RKO (cell line): ENCODE measurements around the gene CENPK.
"Not testable (repeated sequence)": the region's sequence is repeated elsewhere in the genome, so short reads cannot be mapped to it uniquely, and the experiment has no call there.

Source experiments
- DNase-seq: peaks from one replicate; pipeline ENCODE4 v3.0.0-alpha.2; 2016; ENCODE audit warnings: low spot score

Gene CENPK

GRCh38 chr5:65508978-65509377 is 54.0 kb downstream of the CENPK start:
- DNase-seq, result no peak

DNA sequence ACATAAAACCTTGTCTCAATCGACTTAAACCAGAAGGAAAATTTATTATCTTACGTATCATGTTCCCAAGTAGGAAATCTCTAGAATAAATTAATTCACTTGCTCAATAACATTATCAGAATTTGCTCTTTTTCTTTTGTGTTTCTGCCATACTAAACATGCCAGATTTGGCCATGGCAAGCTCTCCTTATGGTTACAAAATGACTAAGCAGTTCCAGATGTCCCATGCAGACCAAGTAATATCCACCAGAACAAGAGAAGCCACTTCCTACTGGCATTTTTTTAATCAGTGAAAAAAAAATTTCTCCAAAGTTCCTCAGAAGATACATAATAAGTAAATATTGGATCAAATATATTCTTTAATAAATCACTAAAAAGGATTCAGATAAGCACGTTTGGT is 56.0 kb downstream of the CENPK start:
- no peak for DNase-seq

- DNase-seq, result no peak
Observed at GRCh38 chr5:65489119-65489518, 73.8 kb downstream of the CENPK start.

- not testable (repeated sequence) for DNase-seq
Observed at GRCh38 chr5:65488038-65488687, 74.8 kb downstream of the CENPK start.

DNA sequence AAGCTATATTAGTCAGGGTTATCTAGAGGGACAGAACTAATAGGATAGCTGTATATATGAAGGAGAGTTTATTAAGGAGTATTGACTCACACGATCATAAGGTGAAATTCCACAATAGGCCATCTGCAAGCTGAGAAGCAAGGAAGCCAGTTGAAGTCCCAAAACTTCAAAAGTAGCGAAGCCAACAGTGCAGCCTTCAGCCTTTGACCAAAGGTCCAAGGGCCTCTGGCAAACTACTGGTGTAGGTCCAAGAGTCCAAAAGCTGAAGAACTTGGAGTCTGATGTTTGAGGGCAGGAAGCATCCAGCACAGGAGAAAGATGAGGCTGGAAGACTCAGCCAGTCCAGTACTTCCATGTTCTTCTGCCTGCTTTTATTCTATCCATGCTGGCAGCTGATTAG is 76.2 kb downstream of the CENPK start:
- DNase-seq, result not testable (repeated sequence)

DNA sequence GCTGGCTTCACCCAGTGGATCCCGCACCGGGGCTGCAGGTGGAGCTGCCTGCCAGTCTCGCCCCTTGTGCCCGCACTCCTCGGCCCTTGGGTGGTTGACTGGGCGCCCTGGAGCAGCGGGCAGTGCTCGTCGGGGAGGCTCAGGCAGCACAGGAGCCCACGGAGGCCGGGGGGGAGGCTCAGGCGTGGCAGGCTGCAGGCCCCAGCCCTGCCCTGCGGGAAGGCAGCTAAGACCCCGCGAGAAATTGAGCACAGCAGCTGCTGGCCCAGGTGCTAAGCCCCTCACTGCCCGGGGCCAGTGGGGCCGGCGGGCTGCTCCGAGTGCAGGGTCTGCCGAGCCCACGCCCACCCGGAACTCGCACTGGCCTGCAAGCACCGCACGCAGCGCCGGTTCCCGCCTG is 77.6 kb downstream of the CENPK start:
- DNase-seq, result no peak

DNA sequence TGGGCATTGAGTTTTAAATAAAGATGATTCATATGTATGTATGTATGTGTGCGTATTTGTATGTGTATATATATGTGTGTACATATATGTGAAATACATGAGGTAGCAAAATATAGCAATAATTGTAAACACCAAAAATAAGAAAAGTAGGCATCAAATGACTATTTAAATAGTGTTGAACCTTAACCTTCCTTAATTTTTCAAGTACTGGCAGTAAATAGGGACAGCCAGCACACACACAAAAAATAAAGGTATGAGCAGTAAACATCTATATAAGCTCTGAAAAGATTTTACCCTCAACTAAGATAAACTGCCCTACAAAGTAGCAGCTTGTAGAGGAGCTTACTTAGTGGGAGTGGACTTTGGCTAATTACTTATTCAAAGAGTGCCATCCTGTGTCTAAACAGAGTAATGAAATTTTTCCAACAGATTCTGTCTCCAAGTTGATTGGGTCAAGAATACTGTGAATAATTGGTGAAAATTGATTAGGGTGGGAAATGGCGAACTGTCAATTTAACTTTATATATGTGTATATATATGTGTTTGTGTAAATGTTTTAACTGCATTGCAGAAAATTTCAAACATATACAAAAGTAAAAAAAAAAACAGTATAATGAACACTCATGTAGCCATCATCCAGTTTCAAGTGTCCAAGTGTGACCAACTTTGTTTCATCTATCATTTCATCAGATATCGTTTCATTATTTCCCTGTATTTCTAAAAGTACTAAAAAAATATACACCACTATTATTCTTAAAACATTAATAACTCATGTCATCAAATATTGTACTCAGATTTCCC is 79.2 kb downstream of the CENPK start:
- DNase-seq, result peak; percentile 91

DNA sequence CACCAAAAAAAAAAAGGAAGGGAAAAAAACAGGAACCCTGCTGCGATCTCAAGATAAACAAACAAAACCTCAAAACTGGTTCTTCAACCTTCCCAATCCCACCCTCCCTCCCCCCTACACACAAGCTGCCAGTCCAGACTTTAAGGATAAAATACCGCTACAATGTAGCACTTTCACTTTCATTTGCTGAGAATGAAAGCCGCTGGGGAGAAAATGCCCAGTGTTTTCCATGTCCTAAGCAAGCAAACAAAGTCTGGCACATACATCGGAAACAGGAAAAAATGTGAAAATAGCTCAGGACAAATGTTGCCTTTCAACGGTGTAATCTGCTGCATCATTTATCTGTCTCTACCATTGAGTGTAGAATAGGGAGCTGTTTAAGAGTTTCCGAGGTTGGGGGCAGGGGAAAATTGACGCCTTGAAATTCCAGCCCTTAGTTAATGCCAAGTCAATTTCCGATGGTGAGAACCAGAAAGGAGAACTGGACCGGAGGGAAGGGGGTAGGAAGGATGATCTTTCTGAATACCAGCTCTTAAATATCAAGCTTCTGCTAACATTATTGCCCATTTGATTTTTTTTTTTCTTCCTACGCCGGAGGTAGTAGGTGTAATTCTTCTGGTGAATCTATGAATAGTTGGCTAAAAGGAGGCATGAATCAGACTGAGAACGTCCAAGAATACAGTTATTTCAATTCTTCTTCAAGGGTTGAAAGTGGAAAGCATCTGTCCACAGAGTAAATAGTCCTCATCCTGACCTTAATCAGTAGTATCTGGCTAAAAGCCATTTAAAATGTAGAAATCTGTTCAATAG is 80.0 kb downstream of the CENPK start:
- DNase-seq, result peak; percentile 74

DNA sequence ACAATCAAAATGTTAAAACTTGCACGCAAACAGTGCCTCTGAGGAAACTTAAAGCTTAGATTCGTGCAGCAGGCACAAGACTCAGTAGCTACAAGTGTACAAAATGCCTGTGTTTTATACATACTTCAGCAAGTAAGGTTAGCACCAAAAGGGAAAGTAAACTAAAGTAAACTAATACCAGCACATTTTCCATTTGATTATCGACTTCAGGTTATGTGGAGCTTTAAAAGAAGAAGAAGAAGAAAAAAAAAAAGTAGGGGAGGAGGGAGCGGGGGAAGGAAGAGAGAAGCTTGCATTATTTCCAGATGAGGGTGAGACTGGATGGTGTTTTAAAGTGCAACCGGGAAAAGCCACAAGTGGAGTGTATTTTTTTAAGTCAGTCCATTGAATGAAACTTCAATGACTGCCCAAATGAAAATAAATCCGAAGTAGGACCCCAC is 80.7 kb downstream of the CENPK start:
- DNase-seq, result peak; percentile 58

- peak; percentile 95 for DNase-seq
Observed at GRCh38 chr5:65481635-65482295, 81.2 kb downstream of the CENPK start, which contains the start of gene ADAMTS6. Gene ADAMTS6 (minus strand): TSS chr5:65481920. CDS start chr5:65473673, 8,247 bp downstream.

- DNase-seq, result peak; percentile 32
Observed at GRCh38 chr5:65481171-65481581, 81.8 kb downstream of the CENPK start.

GRCh38 chr5:65480306-65480865 is 82.6 kb downstream of the CENPK start:
- peak; percentile 74 for DNase-seq

- no peak for DNase-seq
Observed at GRCh38 chr5:65479527-65479926, 83.4 kb downstream of the CENPK start.

GRCh38 chr5:65478336-65478735 is 84.6 kb downstream of the CENPK start:
- no peak for DNase-seq

DNA sequence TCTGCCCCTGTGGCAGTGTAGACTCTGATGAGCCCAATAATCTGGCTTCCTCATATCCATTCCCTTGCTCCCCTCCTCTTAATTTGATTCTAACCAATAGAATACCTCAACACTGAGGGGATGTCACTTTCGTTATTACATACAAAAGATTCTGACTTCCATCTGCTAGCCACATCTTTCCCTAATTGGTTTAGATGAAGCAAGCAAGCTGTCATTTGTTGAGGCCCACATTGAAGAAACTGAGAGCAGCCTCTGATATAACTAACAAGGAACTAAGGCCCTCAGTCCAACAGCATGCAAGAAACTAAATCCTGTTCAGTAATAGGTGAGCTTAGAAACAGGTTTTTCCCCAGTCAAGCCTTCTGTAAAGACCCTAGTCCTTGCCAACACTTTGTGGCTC is 87.1 kb downstream of the CENPK start:
- DNase-seq, result no peak

DNA sequence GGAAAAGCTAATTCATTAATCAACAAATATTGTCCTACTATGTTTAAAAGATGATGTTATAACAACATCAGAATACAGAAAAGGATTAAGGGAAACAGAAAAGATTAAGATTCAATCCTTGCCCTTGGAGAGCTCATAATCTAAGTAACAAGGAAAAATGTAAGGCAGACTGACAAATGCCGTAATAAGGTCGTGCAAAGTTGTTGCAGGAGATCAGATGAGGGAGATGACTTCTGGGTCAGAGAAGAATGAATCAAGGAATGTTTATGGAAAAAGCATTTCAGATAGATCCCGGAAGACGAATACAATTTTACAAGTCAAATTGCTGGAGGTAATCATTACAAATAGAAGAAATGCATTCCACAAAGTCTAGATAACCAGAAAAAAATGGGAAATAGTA is 87.6 kb downstream of the CENPK start:
- no peak for DNase-seq

DNA sequence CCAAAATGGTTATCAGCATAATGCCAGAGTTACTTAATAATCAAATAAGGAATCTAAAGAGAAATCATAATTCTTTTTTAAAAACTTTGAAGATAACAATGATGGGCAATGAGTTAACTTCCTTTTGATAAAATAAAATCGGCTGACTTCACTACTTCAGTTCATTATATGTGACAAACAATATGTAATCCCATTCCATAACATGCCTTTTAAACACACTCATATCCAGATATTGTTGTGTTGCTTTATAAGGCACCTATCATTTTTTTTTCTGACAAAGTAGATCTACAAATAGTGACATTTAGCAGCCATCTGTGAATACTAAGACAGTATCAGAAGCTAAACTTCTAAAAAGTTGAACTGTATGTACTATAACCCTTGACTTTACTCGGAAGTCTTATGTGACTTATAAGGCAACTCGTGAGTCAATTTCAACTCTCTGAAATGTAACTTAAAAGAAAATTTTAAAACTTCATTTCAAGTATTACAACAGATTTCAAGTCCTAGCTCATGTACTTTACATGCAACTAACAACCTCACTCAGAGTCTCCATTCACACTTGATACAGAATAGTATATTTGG is 88.7 kb downstream of the CENPK start:
- DNase-seq, result no peak

- DNase-seq, result no peak
Observed at GRCh38 chr5:65468633-65469032, 94.3 kb downstream of the CENPK start.
